ENCODE data around the gene IGF1R.

Gene IGF1R

DNA sequence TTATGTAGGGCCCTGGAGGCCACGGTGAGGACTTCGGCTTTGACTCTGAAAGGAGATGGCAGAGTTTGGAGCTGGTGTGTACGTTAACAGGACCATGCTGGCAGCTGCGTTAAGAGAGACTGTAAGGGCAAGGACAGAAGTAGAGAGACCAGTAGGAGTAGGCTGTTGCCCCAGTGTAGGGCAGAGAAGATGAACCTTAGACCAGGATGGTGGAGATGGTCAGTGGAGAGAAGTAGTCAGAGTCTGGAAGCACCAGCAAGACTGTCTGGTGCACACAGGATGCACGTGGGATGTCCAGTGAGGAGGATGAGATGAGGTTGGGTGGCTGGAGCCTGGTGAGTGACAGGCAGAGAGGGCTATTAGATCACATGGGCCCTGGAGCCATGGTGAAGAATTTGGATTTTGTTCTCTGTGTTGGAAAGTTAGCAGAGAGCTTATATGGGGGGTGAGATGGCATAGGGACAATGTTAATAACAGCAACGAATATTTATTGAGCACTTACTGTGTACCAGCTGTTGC lies 150.1 kb downstream of the IGF1R start:
- peaks cover 70% of the 10 kb centered on the region for H3K4me1 Mint-ChIP-seq (ENCODE audit: low read depth)
- no peak overlapping the region for H3K27ac Mint-ChIP-seq

DNA sequence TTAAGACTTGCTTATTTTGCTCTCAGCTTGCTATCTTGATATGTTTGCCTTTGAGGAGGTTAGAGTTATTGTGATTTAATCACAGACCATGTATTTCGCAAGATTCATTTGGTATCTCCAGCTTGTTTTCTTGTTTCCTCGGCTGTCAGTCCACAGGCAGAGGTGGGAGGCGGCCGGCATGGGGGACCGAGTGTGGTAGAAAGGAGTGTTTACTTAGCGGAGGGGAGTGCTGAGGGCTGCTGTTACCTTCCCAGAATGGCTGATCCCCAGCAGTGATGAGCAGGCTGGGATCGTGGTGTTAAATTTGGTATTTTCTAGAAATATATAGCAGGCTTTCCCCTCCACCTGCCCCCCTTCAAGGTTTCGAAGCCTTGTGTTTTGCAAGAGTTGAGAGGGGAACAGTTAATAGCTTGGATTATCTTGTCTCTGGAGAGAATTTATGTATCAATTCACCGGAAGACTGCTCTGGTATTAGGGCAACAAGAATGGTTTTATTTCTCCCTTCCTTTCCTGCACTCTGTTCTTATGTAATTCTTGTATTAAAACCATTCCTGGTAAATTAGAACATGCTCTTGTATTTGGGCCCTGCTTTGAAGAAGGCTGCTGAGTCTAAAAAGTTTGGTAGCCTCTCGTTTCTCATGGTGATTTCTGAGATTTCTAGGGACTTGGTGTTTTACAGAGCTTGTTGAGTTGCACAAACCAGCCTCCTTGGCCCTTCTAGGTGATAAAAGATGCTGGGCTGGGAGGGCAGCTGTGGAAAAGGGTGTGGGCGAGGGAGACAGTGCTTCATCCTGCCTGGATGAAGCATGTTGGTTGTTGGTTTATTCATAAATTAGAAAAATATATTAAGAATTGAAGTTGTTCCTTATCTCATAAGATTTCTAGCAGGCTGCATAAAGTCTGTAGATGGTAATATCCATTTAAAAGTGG lies 151.4 kb downstream of the IGF1R start:
- Mint-ChIP-seq H3K9me3 (ENCODE audit: low read depth) (no peaks in the 10 kb centered on the region), H3K27ac (peak overlapping the region; percentile 3), H3K36me3 (no peaks in the 10 kb centered on the region), H3K27me3 (no peaks in the 10 kb centered on the region), H3K4me1 (ENCODE audit: low read depth) (peaks cover 69% of the 10 kb centered on the region), H3K4me3 (no peak overlapping the region)

More for the DNA sequence above, 150.1 kb downstream of the IGF1R start:
- no peaks in the 10 kb centered on the region for H3K36me3 Mint-ChIP-seq
- H3K27me3 Mint-ChIP-seq: no peaks in the 10 kb centered on the region
- no peak overlapping the region for H3K4me3 Mint-ChIP-seq
- H3K9me3 Mint-ChIP-seq (ENCODE audit: low read depth): no peaks in the 10 kb centered on the region

DNA sequence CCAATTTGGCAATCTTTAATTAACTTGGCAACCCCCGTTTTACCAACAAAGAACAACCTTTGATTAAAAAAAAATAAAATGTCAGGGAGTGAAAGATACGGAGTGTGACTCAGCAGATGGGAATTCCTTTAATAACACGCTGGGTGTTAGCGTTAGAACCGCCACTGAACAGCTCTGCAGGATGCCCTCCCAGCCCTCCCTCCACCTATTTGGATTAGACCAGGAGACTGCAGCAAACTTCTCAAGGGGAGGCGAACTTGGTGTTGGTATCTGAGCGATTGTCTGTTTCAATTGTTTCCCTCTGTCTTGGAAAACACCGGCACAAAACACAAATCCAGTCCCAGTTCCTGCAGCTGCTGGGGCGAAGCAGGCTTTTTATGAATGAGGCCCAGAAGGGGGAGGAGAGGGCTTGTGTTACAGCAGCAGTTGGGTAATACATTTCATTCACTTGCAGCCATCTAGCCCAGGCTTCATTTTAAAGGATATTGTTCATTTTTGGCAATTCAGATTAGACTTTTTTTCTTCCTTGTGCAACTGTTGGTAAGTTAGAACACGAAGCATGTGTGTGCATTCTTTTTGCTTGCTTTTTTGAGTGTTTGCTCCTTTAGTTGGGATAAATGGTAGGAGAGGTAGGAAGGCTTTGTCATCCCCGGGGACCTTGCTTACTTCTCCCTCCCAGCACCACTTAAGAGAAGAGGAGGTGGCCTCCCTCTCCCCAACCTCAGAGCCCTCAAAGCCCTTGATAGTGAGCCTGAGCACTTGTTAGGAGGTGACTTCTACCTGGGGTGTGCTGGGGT lies 152.3 kb downstream of the IGF1R start:
- no peaks in the 10 kb centered on the region for H3K27me3 Mint-ChIP-seq
- H3K27ac Mint-ChIP-seq: peak overlapping the region; percentile 61
- peak overlapping the region; percentile 59 for H3K4me3 Mint-ChIP-seq
- no peaks in the 10 kb centered on the region for H3K9me3 Mint-ChIP-seq (ENCODE audit: low read depth)
- no peaks in the 10 kb centered on the region for H3K36me3 Mint-ChIP-seq
- peaks cover 69% of the 10 kb centered on the region for H3K4me1 Mint-ChIP-seq (ENCODE audit: low read depth)

DNA sequence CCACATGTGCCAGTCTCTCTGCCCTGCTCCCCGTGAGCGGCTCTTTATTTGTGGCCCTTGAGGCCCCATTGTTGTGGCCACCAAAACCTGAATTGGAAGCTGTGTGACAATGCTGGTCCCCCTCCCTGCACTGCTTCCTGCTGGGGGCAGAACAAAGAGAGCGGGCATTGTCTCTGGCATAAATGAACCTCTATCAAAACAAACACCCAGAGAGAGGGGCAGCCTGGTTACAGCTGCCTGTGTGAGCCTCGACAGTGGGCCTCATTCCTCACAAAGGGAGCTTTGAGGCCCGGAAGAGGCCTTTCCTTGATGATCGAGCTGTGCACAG lies 152.9 kb downstream of the IGF1R start:
- Mint-ChIP-seq H3K9me3 (ENCODE audit: low read depth) (no peaks in the 10 kb centered on the region), H3K27ac (peak overlapping the region; percentile 61), H3K27me3 (no peaks in the 10 kb centered on the region), H3K36me3 (no peaks in the 10 kb centered on the region), H3K4me1 (ENCODE audit: low read depth) (peaks cover 68% of the 10 kb centered on the region), H3K4me3 (peak overlapping the region; percentile 59)

DNA sequence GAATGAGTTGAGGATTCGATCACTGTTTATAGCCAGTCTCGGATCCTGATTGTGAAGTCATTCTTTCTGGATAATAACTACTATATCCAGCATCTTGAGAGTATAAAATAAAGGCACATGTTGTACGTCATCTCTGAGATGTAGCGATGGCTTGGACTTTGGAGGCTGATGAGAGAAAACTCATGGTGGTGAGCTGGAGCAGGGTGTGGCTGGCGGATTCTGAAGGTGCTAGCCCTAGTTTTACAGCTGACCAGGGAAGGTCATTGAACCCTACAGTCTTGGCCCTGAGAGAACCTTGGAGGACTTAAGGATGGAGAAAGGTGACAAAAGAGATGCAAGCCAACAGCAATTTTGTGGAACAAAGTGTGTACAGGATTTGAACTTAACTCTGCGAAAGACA lies 153.8 kb downstream of the IGF1R start:
- Mint-ChIP-seq H3K4me1 (ENCODE audit: low read depth) (peaks cover 69% of the 10 kb centered on the region), H3K27ac (no peak overlapping the region), H3K4me3 (no peak overlapping the region), H3K27me3 (no peaks in the 10 kb centered on the region), H3K36me3 (no peaks in the 10 kb centered on the region), H3K9me3 (ENCODE audit: low read depth) (no peaks in the 10 kb centered on the region)

DNA sequence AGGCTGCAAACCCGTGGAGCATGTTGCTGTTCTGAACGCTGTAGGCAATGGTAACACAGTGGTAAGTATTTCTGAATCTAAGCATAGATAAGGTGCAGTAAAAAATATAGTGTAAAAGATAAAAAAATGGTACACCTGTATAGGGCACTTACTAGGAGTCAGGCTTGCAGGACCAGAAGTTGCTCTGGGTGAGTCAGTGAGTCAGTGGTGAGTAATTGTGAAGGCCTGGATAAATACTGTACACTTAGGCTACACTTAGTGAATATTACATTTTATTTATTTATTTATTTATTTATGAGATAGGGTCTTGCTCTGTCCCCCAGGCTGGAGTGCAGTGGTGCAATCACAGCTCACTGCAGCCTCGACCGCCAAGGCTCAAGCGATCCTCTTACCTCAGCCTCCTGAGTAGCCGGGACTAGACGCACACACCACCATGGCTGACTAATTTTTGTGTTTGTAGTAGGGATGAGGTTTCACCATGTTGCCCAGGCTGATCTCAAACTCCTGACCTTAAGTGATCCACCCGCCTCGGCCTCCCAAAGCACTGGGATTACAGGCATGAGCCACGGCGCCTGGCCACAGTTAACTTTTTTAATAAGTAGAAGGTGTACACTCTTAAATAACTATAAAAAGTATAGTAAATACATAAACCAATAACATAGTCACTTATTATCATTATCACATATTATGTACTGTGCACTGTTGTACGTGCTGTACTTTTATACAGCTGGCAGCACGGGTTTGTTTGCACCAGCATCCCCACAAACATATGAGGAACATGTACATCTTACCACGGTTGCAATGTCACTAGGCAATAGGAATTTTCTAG lies 155.1 kb downstream of the IGF1R start:
- Mint-ChIP-seq H3K4me1 (ENCODE audit: low read depth) (peaks cover 64% of the 10 kb centered on the region), H3K27ac (no peak overlapping the region), H3K9me3 (ENCODE audit: low read depth) (no peaks in the 10 kb centered on the region)

DNA sequence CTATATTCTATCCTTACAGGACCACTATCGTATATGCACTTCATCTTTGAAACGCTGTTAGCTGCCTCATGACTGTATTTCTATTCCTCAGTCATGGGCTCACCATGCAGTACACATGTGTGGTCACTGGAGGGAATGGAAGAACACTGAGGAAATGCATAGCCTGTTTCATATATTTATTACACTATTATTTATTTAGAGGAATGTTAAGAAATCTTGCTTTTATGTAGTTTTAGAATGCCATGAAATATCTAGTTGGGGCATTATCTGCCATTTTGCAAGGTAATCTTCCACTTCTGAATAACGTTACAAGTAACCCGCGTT lies 155.7 kb downstream of the IGF1R start:
- no peak overlapping the region for H3K27ac Mint-ChIP-seq
- H3K9me3 Mint-ChIP-seq (ENCODE audit: low read depth): no peaks in the 10 kb centered on the region
- H3K4me1 Mint-ChIP-seq (ENCODE audit: low read depth): peaks cover 59% of the 10 kb centered on the region
- H3K36me3 Mint-ChIP-seq: no peaks in the 10 kb centered on the region
- H3K27me3 Mint-ChIP-seq: no peaks in the 10 kb centered on the region
- no peak overlapping the region for H3K4me3 Mint-ChIP-seq

More for the DNA sequence above, 155.1 kb downstream of the IGF1R start:
- Mint-ChIP-seq H3K4me3 (no peak overlapping the region), H3K36me3 (no peaks in the 10 kb centered on the region), H3K27me3 (no peaks in the 10 kb centered on the region)

DNA sequence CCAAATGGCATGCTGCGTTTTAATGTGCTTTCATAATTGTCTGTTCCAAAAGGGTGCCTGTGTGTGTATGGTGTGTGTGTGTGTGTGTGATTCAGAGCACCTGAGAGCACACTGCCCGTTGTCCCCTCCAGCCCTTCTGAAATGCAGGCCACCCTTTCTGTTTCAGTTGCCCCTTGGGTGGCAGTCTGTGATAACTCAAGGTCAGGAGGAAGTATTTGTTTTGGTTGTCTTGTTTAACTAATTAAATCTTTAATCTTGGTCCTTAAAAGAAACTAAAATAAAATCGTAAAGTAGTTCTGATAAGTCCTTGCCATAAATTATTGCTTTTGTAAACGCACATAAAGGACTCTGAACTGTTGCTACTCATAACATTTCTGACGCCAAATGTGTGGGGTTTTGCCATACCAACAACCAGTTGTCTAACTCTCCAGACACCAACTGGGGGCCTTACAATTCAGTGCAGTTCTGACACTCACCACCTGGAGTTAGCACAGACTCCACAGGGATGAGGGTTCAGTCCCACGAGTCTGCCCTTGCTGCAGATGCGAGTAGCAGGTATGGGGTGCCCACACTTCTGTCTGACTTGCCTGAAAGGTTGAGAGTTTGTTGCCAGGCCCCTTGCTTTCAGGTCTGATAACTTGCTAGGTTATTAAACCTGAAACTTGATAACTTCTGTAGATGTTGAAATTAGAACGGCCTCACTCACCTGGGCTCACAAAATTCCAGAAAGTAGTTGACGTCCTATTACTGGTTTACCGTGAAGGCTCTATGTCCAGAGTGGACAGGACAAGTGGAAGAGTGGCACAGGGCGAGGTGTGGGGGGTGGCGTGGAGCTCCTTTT lies 157.3 kb downstream of the IGF1R start:
- peaks cover 47% of the 10 kb centered on the region for H3K4me1 Mint-ChIP-seq (ENCODE audit: low read depth)
- H3K27ac Mint-ChIP-seq: no peak overlapping the region
- no peak overlapping the region for H3K4me3 Mint-ChIP-seq
- H3K9me3 Mint-ChIP-seq (ENCODE audit: low read depth): no peaks in the 10 kb centered on the region
- peaks cover 3% of the 10 kb centered on the region for H3K36me3 Mint-ChIP-seq
- no peaks in the 10 kb centered on the region for H3K27me3 Mint-ChIP-seq

DNA sequence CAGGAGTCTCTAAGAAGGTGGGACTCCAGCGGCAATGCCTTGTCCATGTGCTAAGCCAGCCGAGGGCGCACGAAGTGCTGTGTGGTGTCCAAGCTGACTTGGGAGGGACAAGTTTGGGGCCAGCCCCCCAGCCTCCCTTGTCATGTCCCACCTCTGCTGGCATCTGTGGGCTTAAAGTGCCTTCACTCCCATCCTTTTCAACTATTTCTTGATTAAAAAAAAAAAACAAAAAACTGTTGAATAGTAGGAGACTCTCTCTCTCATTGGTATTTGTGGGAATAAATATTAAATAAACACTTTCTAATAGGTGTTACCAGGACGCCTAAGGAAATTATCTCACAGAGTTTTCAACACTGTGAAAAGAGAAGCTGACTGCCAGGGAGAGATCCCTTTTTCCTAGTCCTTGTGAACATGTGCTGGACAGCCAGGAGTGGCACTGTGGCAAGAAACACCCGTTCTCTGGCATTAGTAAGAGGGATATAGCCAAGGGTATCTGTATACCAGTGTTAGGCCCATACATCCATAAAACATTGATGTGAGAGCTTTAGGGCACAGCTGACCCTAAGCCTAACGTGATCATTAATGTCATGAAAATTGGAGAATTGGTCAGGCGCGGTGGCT lies 158.0 kb downstream of the IGF1R start:
- H3K36me3 Mint-ChIP-seq: peaks cover 3% of the 10 kb centered on the region
- H3K4me1 Mint-ChIP-seq (ENCODE audit: low read depth): peaks cover 39% of the 10 kb centered on the region
- no peak overlapping the region for H3K4me3 Mint-ChIP-seq
- no peaks in the 10 kb centered on the region for H3K9me3 Mint-ChIP-seq (ENCODE audit: low read depth)
- no peaks in the 10 kb centered on the region for H3K27me3 Mint-ChIP-seq
- no peak overlapping the region for H3K27ac Mint-ChIP-seq

DNA sequence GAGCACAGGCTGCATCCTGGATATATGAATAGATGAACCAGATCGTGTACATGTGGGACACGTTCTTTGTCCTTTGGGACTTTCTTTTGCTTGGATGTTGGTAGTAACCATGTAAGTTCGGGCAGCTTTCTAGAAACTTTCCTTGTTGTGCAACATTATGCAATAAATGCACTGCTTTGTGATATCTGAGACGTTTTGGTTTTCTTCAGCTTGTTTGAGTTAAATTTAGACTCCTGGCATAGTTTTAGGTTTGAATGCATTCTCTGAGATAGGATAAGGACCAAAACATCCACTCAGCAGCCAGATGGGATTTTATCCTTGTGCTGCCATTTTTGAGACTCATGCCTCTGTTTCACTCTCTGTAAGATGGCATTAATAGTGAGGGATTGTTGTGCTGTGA lies 158.9 kb downstream of the IGF1R start:
- Mint-ChIP-seq H3K4me1 (ENCODE audit: low read depth) (peaks cover 30% of the 10 kb centered on the region), H3K4me3 (no peak overlapping the region), H3K9me3 (ENCODE audit: low read depth) (no peaks in the 10 kb centered on the region), H3K27me3 (no peaks in the 10 kb centered on the region), H3K27ac (no peak overlapping the region), H3K36me3 (peaks cover 5% of the 10 kb centered on the region)

DNA sequence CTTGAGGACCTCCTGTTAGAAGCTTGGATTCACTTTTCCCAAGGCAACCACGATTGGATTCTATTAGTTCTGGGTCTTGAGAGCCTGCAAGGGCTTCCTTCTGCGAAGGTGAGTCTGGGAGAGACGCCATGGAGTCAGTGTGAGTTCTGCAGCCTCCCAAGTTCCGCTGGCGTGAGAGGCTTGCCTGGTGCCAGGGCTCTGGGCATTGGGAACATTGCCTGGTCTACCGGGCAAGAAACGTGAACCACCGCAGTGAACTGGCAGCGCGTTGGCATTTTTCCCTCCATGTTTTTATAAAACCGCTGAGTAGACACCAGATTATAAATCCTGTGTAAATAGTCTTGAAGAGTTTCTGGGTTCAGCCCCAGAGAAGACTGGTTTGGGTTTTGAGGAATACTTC lies 160.9 kb downstream of the IGF1R start:
- H3K36me3 Mint-ChIP-seq: peaks cover 10% of the 10 kb centered on the region
- H3K9me3 Mint-ChIP-seq (ENCODE audit: low read depth): no peaks in the 10 kb centered on the region
- H3K4me3 Mint-ChIP-seq: no peak overlapping the region
- peaks cover 26% of the 10 kb centered on the region for H3K4me1 Mint-ChIP-seq (ENCODE audit: low read depth)
- no peaks in the 10 kb centered on the region for H3K27me3 Mint-ChIP-seq
- H3K27ac Mint-ChIP-seq: peak overlapping the region; percentile 6

DNA sequence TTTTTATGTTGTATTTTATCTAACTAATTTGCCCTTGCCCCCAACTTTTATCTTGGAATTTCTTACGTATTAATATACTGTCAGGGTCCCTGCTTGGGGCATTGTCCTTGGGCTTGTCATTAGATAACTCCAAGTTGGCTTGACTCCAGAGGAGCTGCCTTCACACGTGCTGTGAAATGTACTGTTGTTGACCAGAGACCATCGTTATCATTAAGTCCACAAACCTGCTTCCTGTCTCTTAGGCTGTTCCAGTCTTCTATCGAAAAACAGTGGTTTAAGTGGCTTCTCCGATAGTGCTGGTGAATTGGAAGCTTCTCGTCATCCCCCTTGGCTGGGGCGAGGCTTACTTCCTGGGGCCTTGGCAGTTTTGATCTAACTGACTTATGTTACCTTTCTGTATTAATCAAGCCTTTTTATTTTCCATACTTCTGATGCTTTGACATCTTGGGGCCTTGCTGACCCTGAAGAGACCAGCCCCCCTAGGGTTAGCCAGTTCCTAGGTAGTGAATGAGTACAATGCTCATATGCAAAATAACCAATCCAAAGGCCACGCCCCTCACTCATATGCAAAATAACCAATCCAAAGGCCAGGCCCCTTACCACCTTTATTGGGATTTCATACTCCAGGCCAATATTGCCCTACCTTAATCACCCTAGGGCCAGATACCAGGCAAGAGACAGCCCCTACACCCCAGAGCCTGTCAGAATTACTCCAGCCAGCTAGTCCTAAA lies 164.5 kb downstream of the IGF1R start:
- Mint-ChIP-seq H3K27me3 (no peaks in the 10 kb centered on the region), H3K9me3 (ENCODE audit: low read depth) (no peaks in the 10 kb centered on the region), H3K36me3 (peaks cover 27% of the 10 kb centered on the region), H3K4me3 (no peak overlapping the region), H3K27ac (no peak overlapping the region), H3K4me1 (ENCODE audit: low read depth) (peaks cover 10% of the 10 kb centered on the region)

DNA sequence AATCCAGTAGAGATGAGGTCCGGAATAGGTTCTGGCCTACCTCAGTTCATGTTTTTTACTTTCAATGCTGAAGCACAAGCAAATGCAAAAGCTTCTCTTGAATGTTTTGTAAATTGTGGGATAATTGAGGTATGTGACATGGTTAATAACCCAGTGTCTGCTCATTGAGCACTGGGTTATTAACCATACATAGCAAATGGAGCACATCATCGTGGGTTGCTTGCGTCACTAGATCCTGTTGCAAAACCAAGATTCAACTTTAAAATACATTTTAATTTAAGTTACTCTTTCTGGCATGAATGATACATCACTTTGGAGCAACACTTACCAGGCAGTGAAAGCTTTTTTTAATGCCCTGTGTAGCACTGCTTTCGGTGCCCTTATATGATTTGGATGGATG lies 165.6 kb downstream of the IGF1R start:
- peaks cover 12% of the 10 kb centered on the region for H3K4me1 Mint-ChIP-seq (ENCODE audit: low read depth)
- H3K27me3 Mint-ChIP-seq: no peaks in the 10 kb centered on the region
- H3K4me3 Mint-ChIP-seq: no peak overlapping the region
- peaks cover 33% of the 10 kb centered on the region for H3K36me3 Mint-ChIP-seq
- no peaks in the 10 kb centered on the region for H3K9me3 Mint-ChIP-seq (ENCODE audit: low read depth)
- no peak overlapping the region for H3K27ac Mint-ChIP-seq
